ENCODE measurements around the gene COA1.

DNA sequence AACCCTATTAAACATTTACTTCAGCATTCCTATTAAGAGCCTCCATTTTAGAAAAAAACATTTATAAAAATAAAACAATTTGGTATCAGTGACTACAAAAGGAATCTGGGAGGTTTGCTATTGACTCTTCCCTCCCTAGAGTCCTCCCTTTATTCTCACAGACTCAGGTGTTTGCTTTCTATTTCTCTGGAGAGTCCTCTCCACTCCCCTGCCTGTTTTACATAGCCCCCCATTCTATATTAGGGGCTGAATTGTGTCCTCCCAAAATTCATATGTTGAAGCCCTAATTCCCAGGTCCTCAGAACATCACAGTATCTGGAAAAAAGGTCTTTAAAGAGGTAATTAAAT, 69.8 kb downstream of the COA1 start:
- TF ChIP-seq, protein P1, sequence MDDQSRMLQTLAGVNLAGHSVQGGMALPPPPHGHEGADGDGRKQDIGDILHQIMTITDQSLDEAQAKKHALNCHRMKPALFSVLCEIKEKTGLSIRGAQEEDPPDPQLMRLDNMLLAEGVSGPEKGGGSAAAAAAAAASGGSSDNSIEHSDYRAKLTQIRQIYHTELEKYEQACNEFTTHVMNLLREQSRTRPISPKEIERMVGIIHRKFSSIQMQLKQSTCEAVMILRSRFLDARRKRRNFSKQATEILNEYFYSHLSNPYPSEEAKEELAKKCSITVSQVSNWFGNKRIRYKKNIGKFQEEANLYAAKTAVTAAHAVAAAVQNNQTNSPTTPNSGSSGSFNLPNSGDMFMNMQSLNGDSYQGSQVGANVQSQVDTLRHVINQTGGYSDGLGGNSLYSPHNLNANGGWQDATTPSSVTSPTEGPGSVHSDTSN (IDR thresholded peaks at IDR 0.05): no peak
- TF ChIP-seq, protein P2, sequence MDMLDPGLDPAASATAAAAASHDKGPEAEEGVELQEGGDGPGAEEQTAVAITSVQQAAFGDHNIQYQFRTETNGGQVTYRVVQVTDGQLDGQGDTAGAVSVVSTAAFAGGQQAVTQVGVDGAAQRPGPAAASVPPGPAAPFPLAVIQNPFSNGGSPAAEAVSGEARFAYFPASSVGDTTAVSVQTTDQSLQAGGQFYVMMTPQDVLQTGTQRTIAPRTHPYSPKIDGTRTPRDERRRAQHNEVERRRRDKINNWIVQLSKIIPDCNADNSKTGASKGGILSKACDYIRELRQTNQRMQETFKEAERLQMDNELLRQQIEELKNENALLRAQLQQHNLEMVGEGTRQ (IDR thresholded peaks at IDR 0.05): no peak
- TF ChIP-seq, protein P3, sequence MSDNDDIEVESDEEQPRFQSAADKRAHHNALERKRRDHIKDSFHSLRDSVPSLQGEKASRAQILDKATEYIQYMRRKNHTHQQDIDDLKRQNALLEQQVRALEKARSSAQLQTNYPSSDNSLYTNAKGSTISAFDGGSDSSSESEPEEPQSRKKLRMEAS (IDR thresholded peaks at IDR 0.05): no peak
- TF ChIP-seq CBX2 (IDR thresholded peaks at IDR 0.05; ENCODE audit: borderline replicate concordance, low read depth): no peak
- no peak for TF ChIP-seq POLR2A (IDR thresholded peaks at IDR 0.05; ENCODE audit: low read length)
- no peak for TF ChIP-seq PHF8 (IDR thresholded peaks at IDR 0.05; ENCODE audit: borderline replicate concordance, low read depth)
- no peak for TF ChIP-seq ZFP36 (IDR thresholded peaks at IDR 0.05; ENCODE audit: borderline replicate concordance, partially characterized antibody)
- TF ChIP-seq, protein P4, sequence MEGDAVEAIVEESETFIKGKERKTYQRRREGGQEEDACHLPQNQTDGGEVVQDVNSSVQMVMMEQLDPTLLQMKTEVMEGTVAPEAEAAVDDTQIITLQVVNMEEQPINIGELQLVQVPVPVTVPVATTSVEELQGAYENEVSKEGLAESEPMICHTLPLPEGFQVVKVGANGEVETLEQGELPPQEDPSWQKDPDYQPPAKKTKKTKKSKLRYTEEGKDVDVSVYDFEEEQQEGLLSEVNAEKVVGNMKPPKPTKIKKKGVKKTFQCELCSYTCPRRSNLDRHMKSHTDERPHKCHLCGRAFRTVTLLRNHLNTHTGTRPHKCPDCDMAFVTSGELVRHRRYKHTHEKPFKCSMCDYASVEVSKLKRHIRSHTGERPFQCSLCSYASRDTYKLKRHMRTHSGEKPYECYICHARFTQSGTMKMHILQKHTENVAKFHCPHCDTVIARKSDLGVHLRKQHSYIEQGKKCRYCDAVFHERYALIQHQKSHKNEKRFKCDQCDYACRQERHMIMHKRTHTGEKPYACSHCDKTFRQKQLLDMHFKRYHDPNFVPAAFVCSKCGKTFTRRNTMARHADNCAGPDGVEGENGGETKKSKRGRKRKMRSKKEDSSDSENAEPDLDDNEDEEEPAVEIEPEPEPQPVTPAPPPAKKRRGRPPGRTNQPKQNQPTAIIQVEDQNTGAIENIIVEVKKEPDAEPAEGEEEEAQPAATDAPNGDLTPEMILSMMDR (IDR thresholded peaks at IDR 0.05): no peak
- TF ChIP-seq MAFK (IDR thresholded peaks at IDR 0.05; ENCODE audit: partially characterized antibody): no peak
- no peak for TF ChIP-seq JUN (IDR thresholded peaks at IDR 0.05)

All from A549 (cell line).